GM12874 (cell line): ENCODE results near the gene RGS7.

Experiments
- TF ChIP-seq, protein P1 (sequence below): IDR thresholded peaks from 2 replicates; pipeline ENCODE4 v1.5.1; 2011; ENCODE audit warnings: low read depth, mild to moderate bottlenecking, control low read depth, low read length, moderate library complexity; ENCODE audit not compliant: insufficient read depth

Gene RGS7

DNA sequence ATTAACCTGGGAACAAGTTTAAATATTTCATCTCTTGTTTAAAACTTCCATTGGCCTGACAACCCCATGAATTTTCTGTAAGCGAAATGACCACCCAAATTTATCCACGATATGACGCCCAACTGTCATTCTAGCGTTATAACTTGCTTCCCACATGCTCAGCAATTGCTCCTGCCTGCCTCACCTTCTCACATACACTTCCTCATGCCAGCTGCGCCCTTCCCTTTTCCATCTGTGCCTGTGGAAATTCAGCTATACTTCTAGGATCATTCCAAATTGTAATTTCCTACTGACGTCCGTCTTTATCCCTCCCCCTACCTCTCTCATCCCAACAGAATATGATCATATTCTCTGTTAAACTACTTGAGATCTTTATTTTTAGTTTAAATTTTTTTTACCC lies 248.0 kb downstream of the RGS7 start:
- TF ChIP-seq, protein P1, sequence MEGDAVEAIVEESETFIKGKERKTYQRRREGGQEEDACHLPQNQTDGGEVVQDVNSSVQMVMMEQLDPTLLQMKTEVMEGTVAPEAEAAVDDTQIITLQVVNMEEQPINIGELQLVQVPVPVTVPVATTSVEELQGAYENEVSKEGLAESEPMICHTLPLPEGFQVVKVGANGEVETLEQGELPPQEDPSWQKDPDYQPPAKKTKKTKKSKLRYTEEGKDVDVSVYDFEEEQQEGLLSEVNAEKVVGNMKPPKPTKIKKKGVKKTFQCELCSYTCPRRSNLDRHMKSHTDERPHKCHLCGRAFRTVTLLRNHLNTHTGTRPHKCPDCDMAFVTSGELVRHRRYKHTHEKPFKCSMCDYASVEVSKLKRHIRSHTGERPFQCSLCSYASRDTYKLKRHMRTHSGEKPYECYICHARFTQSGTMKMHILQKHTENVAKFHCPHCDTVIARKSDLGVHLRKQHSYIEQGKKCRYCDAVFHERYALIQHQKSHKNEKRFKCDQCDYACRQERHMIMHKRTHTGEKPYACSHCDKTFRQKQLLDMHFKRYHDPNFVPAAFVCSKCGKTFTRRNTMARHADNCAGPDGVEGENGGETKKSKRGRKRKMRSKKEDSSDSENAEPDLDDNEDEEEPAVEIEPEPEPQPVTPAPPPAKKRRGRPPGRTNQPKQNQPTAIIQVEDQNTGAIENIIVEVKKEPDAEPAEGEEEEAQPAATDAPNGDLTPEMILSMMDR: no peak

DNA sequence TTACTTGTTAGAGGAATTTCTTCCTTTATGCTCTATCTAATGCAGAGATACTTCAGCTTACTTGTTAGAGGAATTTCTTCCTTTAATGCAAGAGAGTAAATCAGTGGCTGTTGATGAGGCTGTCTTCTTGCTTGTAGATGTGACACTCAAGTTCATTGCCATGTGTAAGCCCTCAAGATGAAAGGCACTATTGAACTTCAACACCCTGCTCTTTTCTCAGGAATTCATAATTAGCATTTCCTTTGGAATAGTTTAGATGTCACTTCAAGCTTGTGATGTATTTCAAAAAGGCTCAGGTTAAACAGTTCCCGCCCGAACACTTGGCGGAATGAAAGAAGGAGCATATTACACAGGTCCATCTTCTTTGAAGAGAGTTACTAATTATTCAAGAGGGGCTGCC lies 251.9 kb downstream of the RGS7 start:
- TF ChIP-seq, protein P1: no peak

DNA sequence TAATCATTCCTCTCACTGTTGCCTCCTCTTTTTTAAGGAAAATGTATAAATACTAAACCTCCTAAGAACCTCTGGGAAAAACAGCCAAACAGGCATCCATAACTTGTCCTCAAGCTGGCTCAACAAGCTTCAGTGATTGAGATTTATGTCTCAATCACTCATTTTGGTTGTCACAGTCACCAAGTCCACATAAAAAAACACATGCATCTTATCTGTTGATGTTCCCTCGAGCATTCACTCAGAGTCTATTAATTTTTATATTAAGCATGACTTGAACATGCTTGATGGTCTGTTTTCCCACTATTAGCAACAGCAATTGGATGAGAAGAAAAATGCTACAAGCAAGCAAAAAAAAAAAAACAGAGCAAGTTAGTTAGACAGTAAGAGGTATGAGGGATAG lies 254.3 kb downstream of the RGS7 start:
- TF ChIP-seq, protein P1: no peak

DNA sequence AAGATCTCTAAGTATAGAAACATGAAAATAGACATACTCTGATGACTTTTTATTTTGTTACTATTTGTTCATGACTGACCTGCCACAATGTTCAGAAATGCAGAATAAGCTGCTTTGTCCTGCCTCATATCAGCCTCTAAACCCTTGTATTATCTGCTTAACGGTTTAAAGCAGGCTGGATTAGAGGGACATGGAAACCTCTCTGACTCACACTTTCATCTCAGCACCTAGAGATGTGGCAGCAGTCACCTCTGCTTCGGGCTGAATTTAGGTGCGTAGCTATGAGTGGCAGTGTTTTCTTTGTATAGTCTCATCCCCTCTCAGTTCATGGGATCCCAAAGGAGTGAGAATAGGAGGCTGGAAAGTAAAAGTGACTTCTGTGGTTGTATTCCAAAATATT lies 255.4 kb downstream of the RGS7 start:
- TF ChIP-seq, protein P1: no peak

DNA sequence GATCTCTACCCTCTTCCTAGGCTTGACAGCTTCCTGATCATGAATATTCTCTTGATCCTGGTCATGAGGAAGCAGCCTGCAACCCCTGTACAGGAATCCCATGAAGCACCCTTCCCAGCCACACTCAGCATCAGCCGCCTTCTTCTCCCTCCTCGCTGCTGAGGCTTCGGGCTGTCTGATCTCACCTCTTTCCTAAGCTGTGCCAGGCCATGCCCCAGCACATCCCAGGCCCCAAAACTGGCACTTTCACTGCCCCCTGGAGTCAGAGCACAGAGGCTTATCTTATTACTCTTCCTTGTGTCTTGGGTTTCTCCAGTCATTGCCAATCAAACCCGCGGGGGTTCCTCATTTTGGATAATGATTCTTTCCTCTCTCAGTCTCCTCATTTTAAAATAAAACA lies 259.5 kb downstream of the RGS7 start:
- TF ChIP-seq, protein P1: no peak

DNA sequence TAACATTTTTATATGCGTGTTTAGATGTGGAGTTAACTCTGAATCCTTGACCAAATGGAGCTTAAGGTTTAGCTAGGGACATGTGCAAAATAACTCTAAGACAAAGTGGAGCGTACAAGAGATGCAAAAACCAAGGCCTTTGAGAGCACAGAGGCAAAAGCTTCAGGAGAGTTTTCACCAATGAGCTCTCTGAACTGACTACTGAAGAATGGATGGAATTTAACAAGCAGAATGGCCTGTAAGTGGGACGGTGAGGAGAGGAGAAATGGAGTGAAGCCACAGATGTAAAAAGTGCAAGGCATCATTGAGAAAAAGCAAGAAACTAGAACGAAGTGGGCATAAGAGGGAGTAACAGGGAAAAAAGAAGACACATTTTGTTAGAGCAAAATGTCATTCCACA lies 260.0 kb downstream of the RGS7 start:
- TF ChIP-seq, protein P1: no peak

DNA sequence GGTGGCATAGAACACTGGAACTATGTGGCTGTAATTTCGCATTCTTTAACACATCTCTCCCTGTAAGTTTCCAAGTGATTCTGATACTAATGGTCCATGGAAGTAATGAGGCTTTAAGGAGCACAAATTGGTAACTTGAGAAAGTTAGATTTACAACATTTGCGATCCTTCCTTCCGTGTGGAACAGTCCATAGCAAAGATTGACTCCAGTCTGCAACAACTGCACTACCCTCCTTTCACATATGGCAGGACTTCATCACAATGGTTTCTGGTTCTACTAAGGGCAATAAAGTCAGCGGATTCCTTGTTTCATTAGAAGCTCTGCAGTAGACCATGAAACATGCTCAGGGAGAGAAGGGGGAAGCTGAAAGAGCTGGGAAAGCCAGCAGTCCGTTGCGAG lies 261.2 kb downstream of the RGS7 start:
- TF ChIP-seq, protein P1: no peak

DNA sequence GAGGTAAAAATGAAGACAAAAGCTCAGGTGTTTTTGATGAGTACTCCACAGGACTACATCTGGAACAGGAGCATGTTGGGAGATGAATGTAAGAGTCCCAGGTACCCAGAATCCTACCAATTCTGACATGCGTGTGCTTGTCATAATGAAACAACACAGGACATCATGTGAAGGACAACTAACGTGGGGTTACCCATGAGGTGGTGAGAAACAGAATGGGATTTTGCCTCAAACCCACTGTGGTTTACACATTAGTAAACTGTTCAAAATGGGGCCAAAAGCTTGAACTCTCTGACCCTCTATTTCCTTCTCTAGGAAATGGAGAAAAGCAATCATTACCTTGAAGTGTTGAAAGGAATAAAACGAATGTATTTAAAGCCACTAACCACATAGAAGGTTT lies 266.2 kb downstream of the RGS7 start:
- TF ChIP-seq, protein P1: no peak
